ENCODE results near the gene TENT4B. TPM values are rescaled to one million over a fixed set of nuclear protein-coding genes. Genes with fewer than 3 reads are reported as not detected.

The TENT4B gene
- polyA plus RNA-seq, 1 of the 3 experiments (the other 2 are of a cell fraction) = 5.6 TPM

- Histone ChIP-seq H3K9me2 (no peaks in the 10 kb centered on the region), H3K79me2 (ENCODE audit: insufficient read depth) (no peaks in the 10 kb centered on the region), H3K9me3 (no peaks in the 10 kb centered on the region), H2AFZ (ENCODE audit: low read depth) (no peak overlapping the region), H3K4me1 (ENCODE audit: control insufficient read depth in 1 of 2, insufficient read depth in 2 of 2, low read depth in 1 of 2, low read length in 1 of 2) (peaks cover 6 to 7% of the 10 kb centered on the region in 2 experiments; a peak in 2 of 4 replicates), H3K27ac (ENCODE audit: low read depth in 2 of 2, low read length in 1 of 2) (no peak overlapping the region), H3K36me3 (replicated peaks in 1 of 2; ENCODE audit: control insufficient read depth in 1 of 2, insufficient read depth in 2 of 2, low read length in 1 of 2) (no peaks in the 10 kb centered on the region), H3K9ac (no peak overlapping the region), H3F3A (replicated peaks; ENCODE audit: insufficient read depth) (no peaks in the 10 kb centered on the region), H3K27me3 (ENCODE audit: insufficient read depth) (no peaks in the 10 kb centered on the region), H3K4me3 (ENCODE audit: low read depth in 2 of 2, low read length in 1 of 2) (no peak overlapping the region), H3K4me2 (no peak overlapping the region), H4K20me1 (ENCODE audit: insufficient read depth) (no peaks in the 10 kb centered on the region)
- TF ChIP-seq NRF1 (IDR thresholded peaks at IDR 0.05; ENCODE audit: low read depth, low read length) (no peak), EZH2phosphoT487 (IDR thresholded peaks at IDR 0.05; ENCODE audit: borderline replicate concordance, low read depth) (no peak), FOSL2 (IDR thresholded peaks at IDR 0.05; ENCODE audit: borderline replicate concordance, low read depth) (no peak), GABPA (IDR thresholded peaks at IDR 0.05; ENCODE audit: low read depth) (no peak), PBX3 (IDR thresholded peaks at IDR 0.05) (no peak), EP300 (IDR thresholded peaks at IDR 0.05; ENCODE audit: borderline replicate concordance in 1 of 2, low read depth in 1 of 2, low read length in 1 of 2) (no peak)
- TF ChIP-seq, protein P1, sequence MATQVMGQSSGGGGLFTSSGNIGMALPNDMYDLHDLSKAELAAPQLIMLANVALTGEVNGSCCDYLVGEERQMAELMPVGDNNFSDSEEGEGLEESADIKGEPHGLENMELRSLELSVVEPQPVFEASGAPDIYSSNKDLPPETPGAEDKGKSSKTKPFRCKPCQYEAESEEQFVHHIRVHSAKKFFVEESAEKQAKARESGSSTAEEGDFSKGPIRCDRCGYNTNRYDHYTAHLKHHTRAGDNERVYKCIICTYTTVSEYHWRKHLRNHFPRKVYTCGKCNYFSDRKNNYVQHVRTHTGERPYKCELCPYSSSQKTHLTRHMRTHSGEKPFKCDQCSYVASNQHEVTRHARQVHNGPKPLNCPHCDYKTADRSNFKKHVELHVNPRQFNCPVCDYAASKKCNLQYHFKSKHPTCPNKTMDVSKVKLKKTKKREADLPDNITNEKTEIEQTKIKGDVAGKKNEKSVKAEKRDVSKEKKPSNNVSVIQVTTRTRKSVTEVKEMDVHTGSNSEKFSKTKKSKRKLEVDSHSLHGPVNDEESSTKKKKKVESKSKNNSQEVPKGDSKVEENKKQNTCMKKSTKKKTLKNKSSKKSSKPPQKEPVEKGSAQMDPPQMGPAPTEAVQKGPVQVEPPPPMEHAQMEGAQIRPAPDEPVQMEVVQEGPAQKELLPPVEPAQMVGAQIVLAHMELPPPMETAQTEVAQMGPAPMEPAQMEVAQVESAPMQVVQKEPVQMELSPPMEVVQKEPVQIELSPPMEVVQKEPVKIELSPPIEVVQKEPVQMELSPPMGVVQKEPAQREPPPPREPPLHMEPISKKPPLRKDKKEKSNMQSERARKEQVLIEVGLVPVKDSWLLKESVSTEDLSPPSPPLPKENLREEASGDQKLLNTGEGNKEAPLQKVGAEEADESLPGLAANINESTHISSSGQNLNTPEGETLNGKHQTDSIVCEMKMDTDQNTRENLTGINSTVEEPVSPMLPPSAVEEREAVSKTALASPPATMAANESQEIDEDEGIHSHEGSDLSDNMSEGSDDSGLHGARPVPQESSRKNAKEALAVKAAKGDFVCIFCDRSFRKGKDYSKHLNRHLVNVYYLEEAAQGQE (IDR thresholded peaks at IDR 0.05; ENCODE audit: low read depth, low read length) = no peak
- ChIA-PET POLR2A (interaction anchor here (1.5 kb wide), 1 partner anchor 9 kb away, joined by 4 read pairs; no protein-coding TSS in a partner anchor), CTCF (interaction anchor here (0.7 to 2.2 kb wide), 4 partner anchors 8 to 49 kb away, joined by 3 to 6 read pairs (median 4); partner anchors contain the start of gene ADCY7)
- DNase-seq = no peak
- 89% methylated on average over 7 of the region's 7 CpGs for WGBS (ENCODE audit: low lambda C conversion rate)
Observed at GRCh38 chr16:50254072-50254471, 101.0 kb downstream of the TENT4B start.

GRCh38 chr16:50255538-50255937 is 102.4 kb downstream of the TENT4B start:
- no peaks in the 10 kb centered on the region for H3K79me2 ChIP-seq (ENCODE audit: insufficient read depth)
- H3K9me2 ChIP-seq = no peaks in the 10 kb centered on the region
- no peaks in the 10 kb centered on the region for H3K36me3 ChIP-seq (replicated peaks in 1 of 2; ENCODE audit: control insufficient read depth in 1 of 2, insufficient read depth in 2 of 2, low read length in 1 of 2)
- no peaks in the 10 kb centered on the region for H3K9me3 ChIP-seq
- ChIA-PET POLR2A (interaction anchor here (1.5 kb wide), 1 partner anchor 10 kb away, joined by 4 read pairs; no protein-coding TSS in a partner anchor), CTCF (interaction anchor here (1.2 to 2.2 kb wide), 3 partner anchors 9 to 27 kb away, joined by 3 to 6 read pairs (median 5); partner anchors contain the start of gene ADCY7)
- H3K27ac ChIP-seq (ENCODE audit: low read depth in 2 of 2, low read length in 1 of 2) = no peak overlapping the region
- no peaks in the 10 kb centered on the region for H3K27me3 ChIP-seq (ENCODE audit: insufficient read depth)
- H2AFZ ChIP-seq (ENCODE audit: low read depth) = no peak overlapping the region
- 79% methylated on average over 2 of the region's 2 CpGs for WGBS (ENCODE audit: low lambda C conversion rate)
- peaks cover 13 to 15% of the 10 kb centered on the region in 2 experiments; a peak in 2 of 4 replicates for H3K4me1 ChIP-seq (ENCODE audit: control insufficient read depth in 1 of 2, insufficient read depth in 2 of 2, low read depth in 1 of 2, low read length in 1 of 2)
- no peak overlapping the region for H3K4me2 ChIP-seq
- no peak for DNase-seq
- H4K20me1 ChIP-seq (ENCODE audit: insufficient read depth) = no peaks in the 10 kb centered on the region
- H3F3A ChIP-seq (replicated peaks; ENCODE audit: insufficient read depth) = no peaks in the 10 kb centered on the region
- H3K9ac ChIP-seq = no peak overlapping the region
- H3K4me3 ChIP-seq (ENCODE audit: low read depth in 2 of 2, low read length in 1 of 2) = no peak overlapping the region
- TF ChIP-seq MEF2A (IDR thresholded peaks at IDR 0.05; ENCODE audit: borderline replicate concordance, low read depth) = no peak
- TF ChIP-seq TCF12 (IDR thresholded peaks at IDR 0.05) = no peak
- TF ChIP-seq CHD2 (IDR thresholded peaks at IDR 0.05; ENCODE audit: low read length, partially characterized antibody) = no peak
- no peak for TF ChIP-seq TAF1 (IDR thresholded peaks at IDR 0.05; ENCODE audit: borderline replicate concordance, low read depth, low read length)
- no peak for TF ChIP-seq FOXM1 (IDR thresholded peaks at IDR 0.05; ENCODE audit: low read depth)
- TF ChIP-seq POLR2AphosphoS5 (IDR thresholded peaks at IDR 0.05; ENCODE audit: low read depth, low read length) = no peak
- TF ChIP-seq, protein P1 (IDR thresholded peaks at IDR 0.05; ENCODE audit: low read depth, low read length) = no peak
- TF ChIP-seq JUND (IDR thresholded peaks at IDR 0.05) = no peak
- TF ChIP-seq ZBTB33 (IDR thresholded peaks at IDR 0.05; ENCODE audit: borderline replicate concordance, low read depth) = no peak
- TF ChIP-seq GABPA (IDR thresholded peaks at IDR 0.05; ENCODE audit: low read depth) = no peak
- TF ChIP-seq USF1 (IDR thresholded peaks at IDR 0.05; ENCODE audit: borderline replicate concordance, low read depth) = no peak

Data from SK-N-SH (cell line).